Measurements from ENCODE around the gene RIPOR1. TPM values are rescaled to one million over a fixed set of nuclear protein-coding genes. Genes with fewer than 3 reads are reported as not detected.
A peak's percentile ranks its signal among the peaks of the same experiment; 100 is the strongest.

The RIPOR1 gene
- total and polyA plus RNA-seq, 2 of the 4 experiments (the other 2 are of a cell fraction) = 9.5 to 41.3 TPM

- H2BK120ac ChIP-seq (ENCODE audit: low read depth, low read length) = no peak overlapping the region
- H3K56ac ChIP-seq (ENCODE audit: extremely low read depth, insufficient read depth, low read length) = no peak overlapping the region
- H3K27ac ChIP-seq (ENCODE audit: insufficient read depth, low read length) = no peak overlapping the region
- POLR2A ChIA-PET (ENCODE audit: unreplicated experiment) = no interaction called here
- dilution Hi-C loops (cut with HindIII; ENCODE audit: low sequenced_read_pairs, unreplicated experiment) (no loop called here), intact Hi-C loops (cut with micrococcal nuclease) (no loop called here), in situ Hi-C loops (cut with MboI; ENCODE audit: low sequenced_read_pairs) (loop anchor here (25.0 kb wide), 1 partner anchor 393 kb away; the partner anchor contains the start of genes CTRL, LCAT and PSMB10)
- H3K4ac ChIP-seq (ENCODE audit: low read depth, low read length) = no peak overlapping the region
- no peak overlapping the region for H2AFZ ChIP-seq (replicated peaks; ENCODE audit: low read length, poor library complexity)
- BruUV-seq (replicated peaks) = no TSS peak
- H3K4me1 ChIP-seq (ENCODE audit: control insufficient read depth, insufficient read depth, low read length) = no peaks in the 10 kb centered on the region
- H2BK5ac ChIP-seq (ENCODE audit: low read depth, low read length, poor library complexity, severe bottlenecking) = no peak overlapping the region
- peaks cover 73% of the 10 kb centered on the region for H4K20me1 ChIP-seq (ENCODE audit: insufficient read depth, low read length)
- no peak overlapping the region for H3K14ac ChIP-seq (replicated peaks; ENCODE audit: low read depth, low read length)
- ATAC-seq (ENCODE audit: low read depth) (no peak), DNase-seq (no peak)
- CTCF ChIA-PET = no interaction called here
- H2BK15ac ChIP-seq (ENCODE audit: low read depth, low read length) = no peak overlapping the region
- no peak for TF ChIP-seq USF2 (IDR thresholded peaks at IDR 0.05; ENCODE audit: low read depth, low read length)
- TF ChIP-seq CTCF (conservative IDR thresholded peaks at IDR 0.05; ENCODE audit: low read depth, low read length) = peak; percentile 13; the same call in 1 of the 2 replicates
- H2AK9ac ChIP-seq (replicated peaks; ENCODE audit: low read depth, low read length, poor library complexity) = peak overlapping the region; percentile 19
- WGBS, 2 experiments (ENCODE audit: extremely low coverage in 2 of 2, insufficient read length in 1 of 2) = 99% methylated on average over 7 of the region's 13 CpGs; no CpG with 5 or more reads in 1 of the 2 experiments
- no peaks in the 10 kb centered on the region for H3K9me3 ChIP-seq (ENCODE audit: control insufficient read depth, insufficient read depth, low read length)
- H4K8ac ChIP-seq (ENCODE audit: low read depth in 2 of 2, low read length in 2 of 2) = no peak overlapping the region
- no peak overlapping the region for H3K23ac ChIP-seq (ENCODE audit: low read depth, low read length)
- H2AK5ac ChIP-seq (ENCODE audit: low read depth, low read length) = no peak overlapping the region
- H3K4me2 ChIP-seq (ENCODE audit: low read depth, low read length) = no peak overlapping the region
- H3K27me3 ChIP-seq (ENCODE audit: control insufficient read depth, insufficient read depth, low read length) = no peaks in the 10 kb centered on the region
- H3K36me3 ChIP-seq (ENCODE audit: control insufficient read depth, insufficient read depth, low read length) = peaks cover 85% of the 10 kb centered on the region
- H3K9me1 ChIP-seq (ENCODE audit: insufficient read depth, low read length) = peaks cover 17% of the 10 kb centered on the region
- H3K18ac ChIP-seq (ENCODE audit: low read depth, low read length) = no peak overlapping the region
- peaks cover 11 to 61% of the 10 kb centered on the region in 2 experiments for H3K79me1 ChIP-seq (ENCODE audit: low read depth in 1 of 2, low read length in 2 of 2)
- H4K5ac ChIP-seq (ENCODE audit: low read depth, low read length) = no peak overlapping the region
- H3K9ac ChIP-seq (ENCODE audit: low read depth, low read length) = no peak overlapping the region
- H4K91ac ChIP-seq (ENCODE audit: insufficient read depth, low read depth, low read length) = no peak overlapping the region
- H2BK20ac ChIP-seq (ENCODE audit: low read depth, low read length) = no peak overlapping the region
- H3K4me3 ChIP-seq (ENCODE audit: insufficient read depth, low read depth, low read length) = no peak overlapping the region
These were observed 15.8 kb downstream of the RIPOR1 start for GRCh38 chr16:67544329-67544841.

All from IMR-90 (cell line).